Erythroblast (primary cell): ENCODE results near the gene SARDH.

Experiments
- GATA1 ChIP-seq: IDR thresholded peaks from 2 replicates; pipeline ENCODE4 v1.6.1; 2011; ENCODE audit warnings: low read depth, mild to moderate bottlenecking, control low read depth, low read length, moderate library complexity
- POLR2A ChIP-seq: IDR thresholded peaks from 2 replicates; pipeline ENCODE4 v1.6.1; 2011; ENCODE audit warnings: mild to moderate bottlenecking, low read length

DNA sequence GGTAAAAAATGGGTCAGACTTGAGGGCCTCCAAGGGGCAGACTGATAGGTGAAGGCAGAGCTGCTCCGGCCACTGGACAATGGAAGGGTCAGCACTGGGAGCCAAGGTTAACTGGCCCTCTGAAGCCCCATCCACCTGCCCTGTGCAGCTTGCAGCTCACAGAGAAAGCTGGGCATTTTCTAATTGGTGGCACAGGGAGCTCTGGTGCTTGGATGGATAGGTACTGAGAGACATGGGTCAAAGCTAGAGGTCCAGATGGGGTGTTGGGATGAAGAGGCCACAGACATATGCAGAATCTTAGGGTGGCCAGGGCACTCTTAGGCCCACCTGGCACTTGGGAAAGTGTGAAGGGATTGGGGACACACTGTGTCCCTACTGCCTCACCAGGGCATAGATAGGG lies 29.5 kb upstream of the SARDH start:
- TF ChIP-seq POLR2A: no peak
- TF ChIP-seq GATA1: no peak
